Measurements from ENCODE around the gene WASF3. TPM values are rescaled to one million over a fixed set of nuclear protein-coding genes. Genes with fewer than 3 reads are reported as not detected.

Gene WASF3
- total and polyA plus RNA-seq, 10 of the 15 experiments (the other 5 are each of a cell fraction or from before 2014, with no cell fraction given) = under 0.01 to 0.10 (median 0.01) TPM; not detected in 7

GRCh38 chr13:26585136-26585535 lies 27.7 kb downstream of the WASF3 start (continued):
- TF ChIP-seq ZBTB4 (CRISPR knock-in tag; IDR thresholded peaks at IDR 0.05) (no peak), MXI1 (IDR thresholded peaks at IDR 0.05; ENCODE audit: low read depth, low read length) (no peak), TAF1 (IDR thresholded peaks at IDR 0.05; ENCODE audit: borderline replicate concordance, low read depth, low read length) (no peak), IRF5 (IDR thresholded peaks at IDR 0.05; ENCODE audit: borderline replicate concordance) (no peak), RELB (IDR thresholded peaks at IDR 0.05; ENCODE audit: low read depth) (no peak), ZNF622 (IDR thresholded peaks at IDR 0.05) (no peak), ATF7 (IDR thresholded peaks at IDR 0.05; ENCODE audit: low read depth) (no peak), SMC3 (IDR thresholded peaks at IDR 0.05; ENCODE audit: borderline replicate concordance, low read length) (no peak), NBN (IDR thresholded peaks at IDR 0.05) (no peak), WRNIP1 (IDR thresholded peaks at IDR 0.05; ENCODE audit: borderline replicate concordance, low read depth, low read length) (no peak), SUZ12 (IDR thresholded peaks at IDR 0.05; ENCODE audit: unreplicated experiment) (no peak)
